GM18868 (cell line): ENCODE measurements around the gene ZNF516.

Source experiments
- ATAC-seq: cut with Tn5 transposase; IDR thresholded peaks from one replicate; pipeline ENCODE4 v1.9.1; 2021; ENCODE audit warnings: mild to moderate bottlenecking, moderate library complexity; ENCODE audit not compliant: unreplicated experiment

ZNF516 gene

GRCh38 chr18:76402026-76402990 lies 92.7 kb downstream of the ZNF516 start:
- ATAC-seq, result no peak

GRCh38 chr18:76401498-76401897 lies 93.5 kb downstream of the ZNF516 start:
- no peak for ATAC-seq

- ATAC-seq, result no peak
Measured at GRCh38 chr18:76399613-76400391, 95.2 kb downstream of the ZNF516 start.

- ATAC-seq, result peak; percentile 98
Measured at GRCh38 chr18:76398896-76399612, 96.0 kb downstream of the ZNF516 start.

- ATAC-seq, result no peak
Measured at GRCh38 chr18:76398295-76398694, 96.7 kb downstream of the ZNF516 start.

- no peak for ATAC-seq
Measured at GRCh38 chr18:76397631-76398030, 97.4 kb downstream of the ZNF516 start.

GRCh38 chr18:76396792-76397191 lies 98.2 kb downstream of the ZNF516 start:
- no peak for ATAC-seq

GRCh38 chr18:76395609-76396008 lies 99.4 kb downstream of the ZNF516 start:
- no peak for ATAC-seq

GRCh38 chr18:76394780-76395476 lies 100.1 kb downstream of the ZNF516 start:
- no peak for ATAC-seq

- no peak for ATAC-seq
Measured at GRCh38 chr18:76392349-76392748, 102.7 kb downstream of the ZNF516 start.

- ATAC-seq, result no peak
Measured at GRCh38 chr18:76391746-76392145, 103.3 kb downstream of the ZNF516 start.

- ATAC-seq, result no peak
Measured at GRCh38 chr18:76391038-76391437, 104.0 kb downstream of the ZNF516 start.

- ATAC-seq, result no peak
Measured at GRCh38 chr18:76390452-76391035, 104.5 kb downstream of the ZNF516 start.

- no peak for ATAC-seq
Measured at GRCh38 chr18:76389716-76390115, 105.3 kb downstream of the ZNF516 start.

- ATAC-seq, result no peak
Measured at GRCh38 chr18:76388891-76389423, 106.1 kb downstream of the ZNF516 start.

GRCh38 chr18:76388261-76388660 lies 106.8 kb downstream of the ZNF516 start:
- no peak for ATAC-seq

- ATAC-seq, result no peak
Measured at GRCh38 chr18:76387608-76388007, 107.4 kb downstream of the ZNF516 start.

- ATAC-seq, result no peak
Measured at GRCh38 chr18:76386886-76387285, 108.2 kb downstream of the ZNF516 start.

GRCh38 chr18:76386071-76386470 lies 109.0 kb downstream of the ZNF516 start:
- no peak for ATAC-seq

- ATAC-seq, result no peak
Measured at GRCh38 chr18:76385681-76385975, 109.4 kb downstream of the ZNF516 start.
